ENCODE measurements around the gene C6orf89. TPM values are rescaled to one million over a fixed set of nuclear protein-coding genes. Genes with fewer than 3 reads are reported as not detected.

Gene C6orf89
- polyA plus RNA-seq, 1 donor (not counting 4 experiments of a cell fraction or from before 2014, with no cell fraction given) = 29.0 TPM

- no peaks in the 10 kb centered on the region for H3K9me3 ChIP-seq (ENCODE audit: control insufficient read depth, low read depth, low read length)
- dilution Hi-C loops (cut with MboI; ENCODE audit: extremely low pct_ligation_motif_present, low sequenced_read_pairs) = no loop called here
Observed at GRCh38 chr6:36920049-36920448, 34.3 kb downstream of the C6orf89 start.

GRCh38 chr6:36920546-36920945 lies 34.8 kb downstream of the C6orf89 start:
- Histone ChIP-seq H3K79me2 (ENCODE audit: control insufficient read depth, insufficient read depth, low read length) (no peaks in the 10 kb centered on the region), H3K36me3 (ENCODE audit: control insufficient read depth in 2 of 2, extremely low read depth in 1 of 2, insufficient read depth in 2 of 2, low read length in 2 of 2) (peaks cover 15 to 21% of the 10 kb centered on the region in 2 experiments), H3K27me3 (ENCODE audit: control insufficient read depth, extremely low read depth, insufficient read depth, low read length) (no peaks in the 10 kb centered on the region), H3K9me3 (ENCODE audit: control insufficient read depth, low read depth, low read length) (no peaks in the 10 kb centered on the region), H3K4me1 (ENCODE audit: control insufficient read depth, extremely low read depth, insufficient read depth, low read length) (no peaks in the 10 kb centered on the region), H4K20me1 (ENCODE audit: control insufficient read depth, extremely low read depth, insufficient read depth, low read length) (no peaks in the 10 kb centered on the region), H3K9me1 (ENCODE audit: control insufficient read depth, extremely low read depth, insufficient read depth, low read length) (no peaks in the 10 kb centered on the region), H3K4me2 (ENCODE audit: control insufficient read depth, extremely low read depth, insufficient read depth, low read depth, low read length) (no peak overlapping the region), H3K4me3 (ENCODE audit: control insufficient read depth in 2 of 3, extremely low read depth in 1 of 3, insufficient read depth in 2 of 3, low read depth in 1 of 3, low read length in 3 of 3) (no peak overlapping the region), H3K27ac (ENCODE audit: control insufficient read depth, insufficient read depth, low read length) (no peak overlapping the region), H2AFZ (ENCODE audit: control insufficient read depth, low read length) (no peak overlapping the region), H3K9ac (ENCODE audit: control insufficient read depth, extremely low read depth, insufficient read depth, low read length) (no peak overlapping the region)
- FAIRE-seq (no peak), DNase-seq (ENCODE audit: low read depth, low spot score) (no peak)
- TF ChIP-seq CTCF (optimal IDR thresholded peaks at IDR 0.05 in 1 of 3, IDR thresholded peaks at IDR 0.05 in 1 of 3, conservative IDR thresholded peaks at IDR 0.05 in 1 of 3; ENCODE audit: extremely low read depth in 1 of 3, insufficient read depth in 2 of 3, low read length in 3 of 3) = no peak
- no peak for TF ChIP-seq EZH2 (IDR thresholded peaks at IDR 0.05; ENCODE audit: low read length)
- dilution Hi-C loops (cut with MboI; ENCODE audit: extremely low pct_ligation_motif_present, low sequenced_read_pairs) = no loop called here

More at GRCh38 chr6:36920049-36920448, 34.3 kb downstream of the C6orf89 start:
- no peak overlapping the region for H3K4me2 ChIP-seq (ENCODE audit: control insufficient read depth, extremely low read depth, insufficient read depth, low read depth, low read length)
- no peak overlapping the region for H3K27ac ChIP-seq (ENCODE audit: control insufficient read depth, insufficient read depth, low read length)
- no peak overlapping the region for H3K4me3 ChIP-seq (ENCODE audit: control insufficient read depth in 2 of 3, extremely low read depth in 1 of 3, insufficient read depth in 2 of 3, low read depth in 1 of 3, low read length in 3 of 3)
- no peaks in the 10 kb centered on the region for H4K20me1 ChIP-seq (ENCODE audit: control insufficient read depth, extremely low read depth, insufficient read depth, low read length)
- TF ChIP-seq EZH2 (IDR thresholded peaks at IDR 0.05; ENCODE audit: low read length) (no peak), CTCF (optimal IDR thresholded peaks at IDR 0.05 in 1 of 3, IDR thresholded peaks at IDR 0.05 in 1 of 3, conservative IDR thresholded peaks at IDR 0.05 in 1 of 3; ENCODE audit: extremely low read depth in 1 of 3, insufficient read depth in 2 of 3, low read length in 3 of 3) (no peak)
- H3K9me1 ChIP-seq (ENCODE audit: control insufficient read depth, extremely low read depth, insufficient read depth, low read length) = no peaks in the 10 kb centered on the region
- H3K27me3 ChIP-seq (ENCODE audit: control insufficient read depth, extremely low read depth, insufficient read depth, low read length) = no peaks in the 10 kb centered on the region
- no peak overlapping the region for H3K9ac ChIP-seq (ENCODE audit: control insufficient read depth, extremely low read depth, insufficient read depth, low read length)
- H3K4me1 ChIP-seq (ENCODE audit: control insufficient read depth, extremely low read depth, insufficient read depth, low read length) = no peaks in the 10 kb centered on the region
- H3K36me3 ChIP-seq (ENCODE audit: control insufficient read depth in 2 of 2, extremely low read depth in 1 of 2, insufficient read depth in 2 of 2, low read length in 2 of 2) = peaks cover 15 to 19% of the 10 kb centered on the region in 2 experiments
- no peak overlapping the region for H2AFZ ChIP-seq (ENCODE audit: control insufficient read depth, low read length)
- DNase-seq (ENCODE audit: low read depth, low spot score) (no peak), FAIRE-seq (no peak)
- H3K79me2 ChIP-seq (ENCODE audit: control insufficient read depth, insufficient read depth, low read length) = no peaks in the 10 kb centered on the region

Data from keratinocyte (primary cell).